ENCODE results near the gene ABHD6. TPM values are rescaled to one million over a fixed set of nuclear protein-coding genes. Genes with fewer than 3 reads are reported as not detected.
"Not testable (repeated sequence)": the region's sequence is repeated elsewhere in the genome, so short reads cannot be mapped to it uniquely, and the experiment has no call there.

Gene ABHD6
- total RNA-seq, 1 donor: 5.1 TPM

DNA sequence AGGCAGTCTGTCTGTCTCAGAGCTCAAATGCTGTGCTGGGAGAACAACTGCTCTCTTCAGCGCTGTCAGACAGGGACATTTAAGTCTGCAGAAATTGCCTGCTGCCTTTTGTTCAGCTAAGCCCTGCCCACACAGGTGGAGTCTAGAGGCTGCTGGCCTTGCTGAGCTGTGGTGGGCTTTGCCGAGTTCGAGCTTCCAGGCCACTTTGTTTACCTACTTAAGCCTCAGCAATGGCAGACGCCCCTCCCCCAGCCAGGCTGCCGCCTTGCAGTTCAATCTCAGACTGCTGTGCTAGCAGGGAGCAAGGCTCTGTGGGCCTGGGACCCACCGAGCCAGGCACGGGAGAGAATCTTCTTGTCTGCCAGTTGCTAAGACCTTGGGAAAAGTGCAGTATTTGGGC, 43.5 kb downstream of the ABHD6 start:
- no peaks in the 10 kb centered on the region for H3K79me2 ChIP-seq (ENCODE audit: insufficient read depth, low read length)
- H3K4me2 ChIP-seq (ENCODE audit: insufficient read depth, low read length): no peak overlapping the region
- H3K27ac ChIP-seq (ENCODE audit: low read depth, low read length): no peak overlapping the region
- TF ChIP-seq, protein P1, sequence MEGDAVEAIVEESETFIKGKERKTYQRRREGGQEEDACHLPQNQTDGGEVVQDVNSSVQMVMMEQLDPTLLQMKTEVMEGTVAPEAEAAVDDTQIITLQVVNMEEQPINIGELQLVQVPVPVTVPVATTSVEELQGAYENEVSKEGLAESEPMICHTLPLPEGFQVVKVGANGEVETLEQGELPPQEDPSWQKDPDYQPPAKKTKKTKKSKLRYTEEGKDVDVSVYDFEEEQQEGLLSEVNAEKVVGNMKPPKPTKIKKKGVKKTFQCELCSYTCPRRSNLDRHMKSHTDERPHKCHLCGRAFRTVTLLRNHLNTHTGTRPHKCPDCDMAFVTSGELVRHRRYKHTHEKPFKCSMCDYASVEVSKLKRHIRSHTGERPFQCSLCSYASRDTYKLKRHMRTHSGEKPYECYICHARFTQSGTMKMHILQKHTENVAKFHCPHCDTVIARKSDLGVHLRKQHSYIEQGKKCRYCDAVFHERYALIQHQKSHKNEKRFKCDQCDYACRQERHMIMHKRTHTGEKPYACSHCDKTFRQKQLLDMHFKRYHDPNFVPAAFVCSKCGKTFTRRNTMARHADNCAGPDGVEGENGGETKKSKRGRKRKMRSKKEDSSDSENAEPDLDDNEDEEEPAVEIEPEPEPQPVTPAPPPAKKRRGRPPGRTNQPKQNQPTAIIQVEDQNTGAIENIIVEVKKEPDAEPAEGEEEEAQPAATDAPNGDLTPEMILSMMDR (IDR thresholded peaks at IDR 0.05; ENCODE audit: extremely low read depth, low read depth, low read length): no peak
- H2AFZ ChIP-seq (ENCODE audit: low read length): no peak overlapping the region
- no peaks in the 10 kb centered on the region for H3K9me3 ChIP-seq (ENCODE audit: low read depth, low read length)
- no peaks in the 10 kb centered on the region for H3K27me3 ChIP-seq (ENCODE audit: insufficient read depth, low read length)
- H3K36me3 ChIP-seq (ENCODE audit: insufficient read depth, low read length): peaks cover 4% of the 10 kb centered on the region
- no peak overlapping the region for H3K4me3 ChIP-seq (ENCODE audit: insufficient read depth, low read length)
- no peak for DNase-seq (ENCODE audit: insufficient read length, low spot score, missing footprints)
- no peaks in the 10 kb centered on the region for H3K4me1 ChIP-seq (ENCODE audit: insufficient read depth, low read length)
- H4K20me1 ChIP-seq (ENCODE audit: insufficient read depth, low read length): no peaks in the 10 kb centered on the region

DNA sequence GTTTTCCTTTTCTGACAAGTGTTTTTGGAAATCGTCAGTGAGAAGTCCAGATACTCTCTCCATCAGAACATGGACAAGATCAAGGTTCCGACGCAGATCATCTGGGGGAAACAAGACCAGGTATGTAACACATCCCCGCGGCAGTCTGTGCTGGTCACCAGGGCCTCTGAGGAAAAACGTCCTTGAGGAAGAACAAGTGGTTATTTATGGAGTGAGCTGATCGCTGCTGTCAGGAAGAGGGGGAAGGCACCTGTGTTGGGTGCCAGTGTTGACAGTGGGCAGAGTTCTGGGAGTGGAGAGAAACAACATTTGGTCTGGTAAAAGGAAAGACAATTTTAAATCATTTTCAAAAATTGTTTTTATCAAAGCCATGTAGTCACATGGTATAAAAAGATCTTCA, 47.7 kb downstream of the ABHD6 start:
- TF ChIP-seq, protein P1 (IDR thresholded peaks at IDR 0.05; ENCODE audit: extremely low read depth, low read depth, low read length): no peak
- no peak overlapping the region for H2AFZ ChIP-seq (ENCODE audit: low read length)

DNA sequence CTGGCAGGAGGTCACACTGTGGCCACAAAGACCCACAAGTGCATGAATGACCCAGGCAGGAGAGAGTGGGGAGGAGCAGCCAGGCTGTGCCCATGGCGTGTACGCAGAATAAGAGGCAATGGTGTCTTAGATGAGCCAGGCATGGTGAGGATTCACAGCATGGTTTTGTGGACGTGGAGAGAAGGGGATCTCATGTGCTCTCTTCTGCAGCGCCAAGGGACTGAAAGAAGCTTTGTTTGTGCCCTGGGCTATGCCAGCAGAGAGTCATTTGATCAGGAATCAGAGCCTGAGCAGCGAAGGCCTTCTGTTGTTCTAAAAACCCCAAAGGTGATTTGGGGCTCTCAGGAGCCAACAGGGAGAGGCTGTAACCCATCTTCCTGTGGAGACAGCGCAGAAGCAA, 49.8 kb downstream of the ABHD6 start:
- H3K79me2 ChIP-seq (ENCODE audit: insufficient read depth, low read length): no peaks in the 10 kb centered on the region
- H3K27ac ChIP-seq (ENCODE audit: low read depth, low read length): no peak overlapping the region
- peaks cover 4% of the 10 kb centered on the region for H3K36me3 ChIP-seq (ENCODE audit: insufficient read depth, low read length)
- TF ChIP-seq, protein P1 (IDR thresholded peaks at IDR 0.05; ENCODE audit: extremely low read depth, low read depth, low read length): no peak
- no peaks in the 10 kb centered on the region for H3K4me1 ChIP-seq (ENCODE audit: insufficient read depth, low read length)
- no peaks in the 10 kb centered on the region for H4K20me1 ChIP-seq (ENCODE audit: insufficient read depth, low read length)
- H3K27me3 ChIP-seq (ENCODE audit: insufficient read depth, low read length): no peaks in the 10 kb centered on the region
- no peak overlapping the region for H3K4me2 ChIP-seq (ENCODE audit: insufficient read depth, low read length)
- no peaks in the 10 kb centered on the region for H3K9me3 ChIP-seq (ENCODE audit: low read depth, low read length)
- no peak overlapping the region for H3K4me3 ChIP-seq (ENCODE audit: insufficient read depth, low read length)
- DNase-seq (ENCODE audit: insufficient read length, low spot score, missing footprints): no peak
- no peak overlapping the region for H2AFZ ChIP-seq (ENCODE audit: low read length)

More for the DNA sequence above, 47.7 kb downstream of the ABHD6 start:
- peaks cover 4% of the 10 kb centered on the region for H3K36me3 ChIP-seq (ENCODE audit: insufficient read depth, low read length)
- no peak overlapping the region for H3K4me3 ChIP-seq (ENCODE audit: insufficient read depth, low read length)
- no peak overlapping the region for H3K27ac ChIP-seq (ENCODE audit: low read depth, low read length)
- no peaks in the 10 kb centered on the region for H4K20me1 ChIP-seq (ENCODE audit: insufficient read depth, low read length)
- no peaks in the 10 kb centered on the region for H3K79me2 ChIP-seq (ENCODE audit: insufficient read depth, low read length)
- H3K4me1 ChIP-seq (ENCODE audit: insufficient read depth, low read length): no peaks in the 10 kb centered on the region
- DNase-seq (ENCODE audit: insufficient read length, low spot score, missing footprints): no peak
- H3K9me3 ChIP-seq (ENCODE audit: low read depth, low read length): no peaks in the 10 kb centered on the region
- H3K27me3 ChIP-seq (ENCODE audit: insufficient read depth, low read length): no peaks in the 10 kb centered on the region
- H3K4me2 ChIP-seq (ENCODE audit: insufficient read depth, low read length): no peak overlapping the region

DNA sequence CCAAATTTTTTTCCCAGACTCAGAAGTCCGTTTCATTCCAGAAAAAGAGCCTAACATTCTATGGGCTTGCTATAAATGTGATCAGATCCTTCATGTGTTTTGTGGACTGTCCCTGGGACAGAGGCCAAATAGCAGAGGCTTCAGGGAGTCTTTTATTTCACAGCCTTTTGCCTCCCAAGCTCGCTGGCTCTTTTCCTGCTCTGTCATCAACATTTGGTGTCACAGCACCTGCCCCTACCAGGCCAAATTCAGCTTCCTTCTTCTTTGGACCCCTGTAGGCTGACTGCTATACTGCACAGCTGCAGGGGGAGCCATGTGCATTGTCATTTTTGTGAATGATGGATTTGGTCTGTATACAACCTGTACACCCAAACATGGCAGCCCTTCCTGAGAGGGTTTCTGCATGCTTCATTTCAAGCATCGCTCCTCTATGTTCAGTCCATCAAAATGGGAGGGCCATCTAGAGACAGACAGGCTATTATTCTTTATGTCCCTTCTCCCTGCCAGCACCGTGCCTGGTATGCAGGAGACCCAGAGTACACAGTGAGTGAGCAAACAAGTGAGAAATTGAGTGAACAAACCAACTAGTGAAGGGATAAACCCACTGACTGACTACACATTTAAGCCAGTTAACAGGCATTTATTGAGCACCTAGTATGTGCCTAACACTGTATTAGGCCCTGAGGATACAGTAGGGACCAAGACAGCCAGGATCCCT, 50.6 kb downstream of the ABHD6 start:
- no peak overlapping the region for H2AFZ ChIP-seq (ENCODE audit: low read length)
- no peak overlapping the region for H3K4me2 ChIP-seq (ENCODE audit: insufficient read depth, low read length)
- no peak overlapping the region for H3K4me3 ChIP-seq (ENCODE audit: insufficient read depth, low read length)
- no peaks in the 10 kb centered on the region for H3K27me3 ChIP-seq (ENCODE audit: insufficient read depth, low read length)
- no peaks in the 10 kb centered on the region for H3K9me3 ChIP-seq (ENCODE audit: low read depth, low read length)
- no peaks in the 10 kb centered on the region for H4K20me1 ChIP-seq (ENCODE audit: insufficient read depth, low read length)
- H3K4me1 ChIP-seq (ENCODE audit: insufficient read depth, low read length): no peaks in the 10 kb centered on the region
- no peak for DNase-seq (ENCODE audit: insufficient read length, low spot score, missing footprints)
- H3K36me3 ChIP-seq (ENCODE audit: insufficient read depth, low read length): peaks cover 4% of the 10 kb centered on the region
- H3K27ac ChIP-seq (ENCODE audit: low read depth, low read length): no peak overlapping the region
- TF ChIP-seq, protein P1 (IDR thresholded peaks at IDR 0.05; ENCODE audit: extremely low read depth, low read depth, low read length): no peak
- H3K79me2 ChIP-seq (ENCODE audit: insufficient read depth, low read length): no peaks in the 10 kb centered on the region

DNA sequence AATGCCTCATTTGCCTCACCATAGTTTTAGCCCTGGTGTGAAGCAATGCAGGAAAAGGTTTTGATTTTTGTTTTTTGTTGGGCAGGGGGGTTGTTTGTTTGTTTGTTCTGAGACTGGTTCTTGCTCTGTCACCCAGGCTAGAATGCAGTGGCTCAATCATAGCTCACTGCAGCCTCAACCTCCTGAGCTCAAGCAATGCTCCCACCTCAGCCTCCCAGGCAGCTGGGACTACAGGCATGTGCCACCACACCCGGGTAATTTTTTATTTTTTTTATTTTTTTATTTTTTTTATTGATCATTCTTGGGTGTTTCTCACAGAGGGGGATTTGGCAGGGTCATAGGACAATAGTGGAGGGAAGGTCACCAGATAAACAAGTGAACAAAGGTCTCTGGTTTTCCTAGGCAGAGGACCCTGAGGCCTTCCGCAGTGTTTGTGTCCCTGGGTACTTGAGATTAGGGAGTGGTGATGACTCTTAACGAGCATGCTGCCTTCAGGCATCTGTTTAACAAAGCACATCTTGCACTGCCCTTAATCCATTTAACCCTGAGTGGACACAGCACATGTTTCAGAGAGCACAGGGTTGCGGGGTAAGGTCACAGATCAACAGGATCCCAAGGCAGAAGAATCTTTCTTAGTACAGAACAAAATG, 51.5 kb downstream of the ABHD6 start:
- not testable (repeated sequence) for H3K4me2 ChIP-seq (ENCODE audit: insufficient read depth, low read length); H3K4me1 ChIP-seq (ENCODE audit: insufficient read depth, low read length); H3K36me3 ChIP-seq (ENCODE audit: insufficient read depth, low read length); H4K20me1 ChIP-seq (ENCODE audit: insufficient read depth, low read length); H3K79me2 ChIP-seq (ENCODE audit: insufficient read depth, low read length); H3K27ac ChIP-seq (ENCODE audit: low read depth, low read length); H2AFZ ChIP-seq (ENCODE audit: low read length); DNase-seq (ENCODE audit: insufficient read length, low spot score, missing footprints); H3K9me3 ChIP-seq (ENCODE audit: low read depth, low read length); H3K4me3 ChIP-seq (ENCODE audit: insufficient read depth, low read length); H3K27me3 ChIP-seq (ENCODE audit: insufficient read depth, low read length)

DNA sequence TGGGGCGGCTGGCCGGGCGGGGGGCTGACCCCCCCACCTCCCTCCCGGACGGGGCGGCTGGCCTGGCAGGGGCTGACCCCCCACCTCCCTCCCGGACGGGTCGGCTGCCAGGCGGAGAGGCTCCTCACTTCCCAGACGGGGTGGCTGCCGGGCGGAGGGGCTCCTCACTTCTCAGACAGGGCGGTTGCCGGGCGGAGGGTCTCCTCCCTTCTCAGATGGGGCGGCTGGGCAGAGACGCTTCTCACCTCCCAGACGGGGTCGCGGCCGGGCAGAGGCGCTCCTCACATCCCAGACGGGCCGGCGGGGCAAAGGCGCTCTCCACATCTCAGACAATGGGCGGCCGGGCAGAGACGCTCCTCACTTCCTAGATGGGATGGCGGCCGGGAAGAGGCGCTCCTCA, 52.9 kb downstream of the ABHD6 start:
- H2AFZ ChIP-seq (ENCODE audit: low read length); H3K79me2 ChIP-seq (ENCODE audit: insufficient read depth, low read length); H3K9me3 ChIP-seq (ENCODE audit: low read depth, low read length); H3K36me3 ChIP-seq (ENCODE audit: insufficient read depth, low read length); H3K27me3 ChIP-seq (ENCODE audit: insufficient read depth, low read length); H3K4me1 ChIP-seq (ENCODE audit: insufficient read depth, low read length); H3K4me2 ChIP-seq (ENCODE audit: insufficient read depth, low read length); H3K27ac ChIP-seq (ENCODE audit: low read depth, low read length); H4K20me1 ChIP-seq (ENCODE audit: insufficient read depth, low read length); DNase-seq (ENCODE audit: insufficient read length, low spot score, missing footprints); H3K4me3 ChIP-seq (ENCODE audit: insufficient read depth, low read length): not testable (repeated sequence)
